HG02840 (cell line): ENCODE results near the gene MLYCD.
"Not testable (repeated sequence)": the region's sequence is repeated elsewhere in the genome, so short reads cannot be mapped to it uniquely, and the experiment has no call there.

Experiments
- ATAC-seq: cut with Tn5 transposase; IDR thresholded peaks from one replicate; pipeline ENCODE4 v1.9.1; 2021; ENCODE audit warnings: mild to moderate bottlenecking, moderate library complexity, moderate number of reproducible peaks; ENCODE audit not compliant: unreplicated experiment, low FRiP score

Gene MLYCD

GRCh38 chr16:83937922-83938885 lies 39.3 kb downstream of the MLYCD start:
- ATAC-seq = no peak

GRCh38 chr16:83939266-83939855 lies 40.4 kb downstream of the MLYCD start:
- ATAC-seq = no peak

GRCh38 chr16:83940119-83940518 lies 41.2 kb downstream of the MLYCD start:
- no peak for ATAC-seq

GRCh38 chr16:83940630-83941378 lies 41.9 kb downstream of the MLYCD start:
- ATAC-seq = no peak

GRCh38 chr16:83941546-83941945 lies 42.6 kb downstream of the MLYCD start:
- ATAC-seq = not testable (repeated sequence)

- no peak for ATAC-seq
These were observed 43.2 kb downstream of the MLYCD start for GRCh38 chr16:83942074-83942473.

GRCh38 chr16:83942815-83943515 lies 44.0 kb downstream of the MLYCD start:
- ATAC-seq = no peak

- no peak for ATAC-seq
These were observed 44.7 kb downstream of the MLYCD start for GRCh38 chr16:83943516-83944050.

GRCh38 chr16:83945587-83945986 lies 46.7 kb downstream of the MLYCD start:
- no peak for ATAC-seq

GRCh38 chr16:83946154-83946780 lies 47.4 kb downstream of the MLYCD start:
- no peak for ATAC-seq

GRCh38 chr16:83946781-83947566 lies 48.1 kb downstream of the MLYCD start:
- no peak for ATAC-seq

GRCh38 chr16:83947642-83948234 lies 48.8 kb downstream of the MLYCD start:
- no peak for ATAC-seq

GRCh38 chr16:83948914-83949723 lies 50.2 kb downstream of the MLYCD start:
- no peak for ATAC-seq

- ATAC-seq = no peak
These were observed 50.7 kb downstream of the MLYCD start for GRCh38 chr16:83949724-83950001.

GRCh38 chr16:83950862-83951399 lies 52.0 kb downstream of the MLYCD start:
- ATAC-seq = not testable (repeated sequence)

- no peak for ATAC-seq
These were observed 52.6 kb downstream of the MLYCD start for GRCh38 chr16:83951544-83951943.

- ATAC-seq = no peak
These were observed 53.6 kb downstream of the MLYCD start for GRCh38 chr16:83952587-83952939.
